Erythroblast (primary cell): Measurements from ENCODE around the gene LRRC47.

Experiments used
- GATA1 ChIP-seq: IDR thresholded peaks from 2 replicates; pipeline ENCODE4 v1.6.1; 2011; ENCODE audit warnings: low read depth, mild to moderate bottlenecking, control low read depth, low read length, moderate library complexity
- POLR2A ChIP-seq: IDR thresholded peaks from 2 replicates; pipeline ENCODE4 v1.6.1; 2011; ENCODE audit warnings: mild to moderate bottlenecking, low read length

DNA sequence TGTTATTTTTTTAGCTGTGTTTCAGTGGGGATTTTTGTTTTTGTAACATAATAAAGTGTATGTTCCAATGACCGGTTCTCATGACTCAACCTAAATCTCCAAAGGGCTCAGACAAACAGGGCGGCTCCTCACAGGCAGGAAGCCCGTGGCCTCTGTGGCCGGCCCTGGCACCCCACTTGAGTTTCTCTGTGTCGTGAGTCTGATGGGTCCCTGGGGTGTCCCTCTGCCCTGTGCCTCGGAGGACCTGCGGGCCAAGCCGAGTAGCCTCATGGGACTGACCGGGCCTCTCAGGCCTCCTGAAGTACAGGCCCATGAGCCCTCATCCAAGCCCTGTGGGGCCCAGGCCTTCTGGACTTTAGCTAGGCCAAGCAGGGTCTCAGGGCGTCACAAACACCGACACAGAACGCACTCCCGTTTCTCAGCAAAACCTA, 60.2 kb downstream of the LRRC47 start:
- no peak for TF ChIP-seq POLR2A
- no peak for TF ChIP-seq GATA1
